NOMO-1 treated with dmso at 0.1 percent for 144 hours (cell line): ENCODE data around the gene GNPAT.
A peak's percentile ranks its signal among the peaks of the same experiment; 100 is the strongest.

ENCODE experiments used
- DNase-seq: peaks from one replicate; lab custom pipeline; 2025; ENCODE audit not compliant: unreplicated experiment; lab: John Stamatoyannopoulos, UW

The GNPAT gene

GRCh38 chr1:231313661-231314060 is 72.6 kb downstream of the GNPAT start:
- no peak for DNase-seq

- peak; percentile 32 for DNase-seq
These were observed 74.9 kb downstream of the GNPAT start for GRCh38 chr1:231315887-231316286.

DNA sequence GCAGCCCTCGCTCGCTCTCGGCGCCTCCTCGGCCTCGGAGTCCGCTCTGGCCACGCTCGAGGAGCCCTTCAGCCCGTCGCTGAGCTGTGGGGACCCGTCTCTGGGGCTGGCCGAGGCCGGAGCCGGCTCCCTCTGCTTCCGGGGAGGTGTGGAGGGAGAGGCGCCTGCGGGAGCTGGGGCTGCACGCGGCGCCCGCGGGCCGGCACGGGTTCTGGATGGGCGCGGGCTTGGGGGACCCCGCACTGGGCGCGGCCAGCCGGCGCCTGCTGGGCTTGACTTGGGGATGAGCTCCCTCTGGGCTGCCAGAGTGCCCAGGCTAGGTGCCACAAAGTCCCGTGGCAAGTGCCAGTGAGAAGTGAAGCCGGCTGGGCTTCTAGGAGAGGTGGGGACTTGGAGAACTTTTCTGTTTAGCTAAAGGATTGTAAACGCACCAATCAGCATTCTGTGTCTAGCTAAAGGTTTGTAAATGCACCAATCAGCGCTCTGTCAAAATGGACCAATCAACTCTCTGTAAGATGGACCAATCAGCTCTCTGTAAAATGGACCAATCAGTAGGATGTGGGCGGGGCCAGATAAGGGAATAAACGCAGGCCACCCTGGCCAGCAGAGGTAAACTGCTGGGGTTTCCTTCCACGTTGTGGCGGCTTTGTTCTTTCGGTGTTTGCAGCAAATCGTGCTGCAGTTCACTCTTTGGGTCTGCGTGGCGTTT is 76.4 kb downstream of the GNPAT start:
- no peak for DNase-seq

- no peak for DNase-seq
These were observed 77.0 kb downstream of the GNPAT start for GRCh38 chr1:231318015-231318355.

DNA sequence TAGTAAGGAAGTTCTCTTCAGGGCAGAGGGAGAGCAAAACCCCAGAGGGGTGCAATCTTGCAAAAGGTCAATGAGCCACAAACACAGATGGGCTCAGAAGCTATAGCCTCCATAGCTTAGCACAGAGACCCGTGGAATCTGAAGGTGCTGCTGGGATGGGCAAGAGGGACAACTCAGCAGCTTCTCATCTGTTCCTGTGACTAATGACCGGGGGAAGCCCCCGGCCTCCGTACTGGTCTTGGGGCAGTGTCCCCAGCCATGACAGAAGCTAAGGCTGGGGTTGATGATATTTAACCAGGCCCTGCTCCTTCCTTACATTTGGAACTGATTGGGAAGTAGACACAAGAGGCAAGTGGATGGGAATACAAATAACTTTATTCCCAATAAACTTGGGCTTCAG is 77.6 kb downstream of the GNPAT start:
- no peak for DNase-seq

GRCh38 chr1:231319080-231319479 is 78.1 kb downstream of the GNPAT start:
- DNase-seq, result no peak

GRCh38 chr1:231322880-231323530 is 82.0 kb downstream of the GNPAT start:
- DNase-seq, result no peak

GRCh38 chr1:231324660-231325059 is 83.6 kb downstream of the GNPAT start:
- DNase-seq, result no peak

GRCh38 chr1:231326248-231326647 is 85.2 kb downstream of the GNPAT start:
- DNase-seq, result no peak
